ENCODE measurements around the gene MUC2. TPM values are rescaled to one million over a fixed set of nuclear protein-coding genes. Genes with fewer than 3 reads are reported as not detected.

MUC2 gene
- total RNA-seq, 1 experiment from 2014 or later = not detected

DNA sequence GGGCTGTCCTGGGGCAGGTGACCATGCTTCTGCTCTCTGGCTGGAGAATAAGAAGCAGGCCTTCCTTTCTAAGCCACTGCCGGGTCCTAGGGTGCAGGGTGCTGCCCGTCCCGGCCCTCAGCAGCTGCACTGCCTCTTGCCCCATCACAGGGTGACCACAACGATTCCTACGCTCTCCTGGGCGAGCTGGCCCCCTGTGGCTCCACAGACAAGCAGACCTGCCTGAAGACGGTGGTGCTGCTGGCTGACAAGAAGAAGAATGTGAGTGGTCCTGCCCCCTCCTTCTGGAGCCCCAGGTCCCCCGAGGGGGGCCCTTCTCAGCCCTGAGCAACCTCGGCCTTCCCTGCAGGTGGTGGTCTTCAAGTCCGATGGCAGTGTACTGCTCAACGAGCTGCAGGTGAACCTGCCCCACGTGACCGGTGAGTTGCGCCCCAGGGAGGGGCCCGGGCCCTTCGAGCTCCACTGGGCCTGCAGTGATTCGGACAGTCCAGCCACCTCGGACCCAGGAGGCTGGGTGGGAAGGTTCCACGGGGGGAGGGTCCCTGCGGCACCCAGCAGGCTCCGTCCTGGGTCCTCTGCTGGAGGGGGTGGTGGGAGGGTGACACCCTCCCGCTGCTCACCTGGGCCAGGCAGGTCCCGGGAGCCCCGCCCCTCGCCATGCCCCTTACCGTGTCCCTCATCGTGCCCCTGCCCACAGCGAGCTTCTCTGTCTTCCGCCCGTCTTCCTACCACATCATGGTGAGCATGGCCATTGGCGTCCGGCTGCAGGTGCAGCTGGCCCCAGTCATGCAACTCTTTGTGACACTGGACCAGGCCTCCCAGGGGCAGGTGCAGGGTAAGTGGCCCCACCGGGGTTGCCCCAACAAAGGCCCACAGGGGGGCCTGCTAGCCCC lies 8.3 kb downstream of the MUC2 start:
- Histone ChIP-seq H3K27me3 (replicated peaks; ENCODE audit: insufficient read depth, low read depth, low read length, poor library complexity) (no peaks in the 10 kb centered on the region), H3K36me3 (ENCODE audit: insufficient read depth, low read length, poor library complexity, severe bottlenecking) (no peaks in the 10 kb centered on the region), H3K27ac (ENCODE audit: low read depth, low read length, poor library complexity, severe bottlenecking) (no peak overlapping the region), H3K4me1 (ENCODE audit: insufficient read depth, low read length, poor library complexity, severe bottlenecking) (no peaks in the 10 kb centered on the region), H3K4me3 (ENCODE audit: low read depth, low read length, poor library complexity, severe bottlenecking) (no peak overlapping the region), H3K9me3 (ENCODE audit: low read depth, low read length, poor library complexity, severe bottlenecking) (no peaks in the 10 kb centered on the region)
- TF ChIP-seq, protein P1, sequence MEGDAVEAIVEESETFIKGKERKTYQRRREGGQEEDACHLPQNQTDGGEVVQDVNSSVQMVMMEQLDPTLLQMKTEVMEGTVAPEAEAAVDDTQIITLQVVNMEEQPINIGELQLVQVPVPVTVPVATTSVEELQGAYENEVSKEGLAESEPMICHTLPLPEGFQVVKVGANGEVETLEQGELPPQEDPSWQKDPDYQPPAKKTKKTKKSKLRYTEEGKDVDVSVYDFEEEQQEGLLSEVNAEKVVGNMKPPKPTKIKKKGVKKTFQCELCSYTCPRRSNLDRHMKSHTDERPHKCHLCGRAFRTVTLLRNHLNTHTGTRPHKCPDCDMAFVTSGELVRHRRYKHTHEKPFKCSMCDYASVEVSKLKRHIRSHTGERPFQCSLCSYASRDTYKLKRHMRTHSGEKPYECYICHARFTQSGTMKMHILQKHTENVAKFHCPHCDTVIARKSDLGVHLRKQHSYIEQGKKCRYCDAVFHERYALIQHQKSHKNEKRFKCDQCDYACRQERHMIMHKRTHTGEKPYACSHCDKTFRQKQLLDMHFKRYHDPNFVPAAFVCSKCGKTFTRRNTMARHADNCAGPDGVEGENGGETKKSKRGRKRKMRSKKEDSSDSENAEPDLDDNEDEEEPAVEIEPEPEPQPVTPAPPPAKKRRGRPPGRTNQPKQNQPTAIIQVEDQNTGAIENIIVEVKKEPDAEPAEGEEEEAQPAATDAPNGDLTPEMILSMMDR (conservative IDR thresholded peaks at IDR 0.05; ENCODE audit: low read depth, low read length) = no peak
- no peak for TF ChIP-seq EZH2 (IDR thresholded peaks at IDR 0.05; ENCODE audit: borderline replicate concordance, low read depth, low read length, poor library complexity, severe bottlenecking)
- intact Hi-C loops (cut with micrococcal nuclease; ENCODE audit: unreplicated experiment) = no loop called here
- CTCF ChIA-PET = no interaction called here
- POLR2A ChIA-PET (ENCODE audit: low non-redundant PET) = no interaction called here
- BruUV-seq (replicated peaks) = no TSS peak
- DNase-seq (ENCODE audit: low spot score) = no peak

DNA sequence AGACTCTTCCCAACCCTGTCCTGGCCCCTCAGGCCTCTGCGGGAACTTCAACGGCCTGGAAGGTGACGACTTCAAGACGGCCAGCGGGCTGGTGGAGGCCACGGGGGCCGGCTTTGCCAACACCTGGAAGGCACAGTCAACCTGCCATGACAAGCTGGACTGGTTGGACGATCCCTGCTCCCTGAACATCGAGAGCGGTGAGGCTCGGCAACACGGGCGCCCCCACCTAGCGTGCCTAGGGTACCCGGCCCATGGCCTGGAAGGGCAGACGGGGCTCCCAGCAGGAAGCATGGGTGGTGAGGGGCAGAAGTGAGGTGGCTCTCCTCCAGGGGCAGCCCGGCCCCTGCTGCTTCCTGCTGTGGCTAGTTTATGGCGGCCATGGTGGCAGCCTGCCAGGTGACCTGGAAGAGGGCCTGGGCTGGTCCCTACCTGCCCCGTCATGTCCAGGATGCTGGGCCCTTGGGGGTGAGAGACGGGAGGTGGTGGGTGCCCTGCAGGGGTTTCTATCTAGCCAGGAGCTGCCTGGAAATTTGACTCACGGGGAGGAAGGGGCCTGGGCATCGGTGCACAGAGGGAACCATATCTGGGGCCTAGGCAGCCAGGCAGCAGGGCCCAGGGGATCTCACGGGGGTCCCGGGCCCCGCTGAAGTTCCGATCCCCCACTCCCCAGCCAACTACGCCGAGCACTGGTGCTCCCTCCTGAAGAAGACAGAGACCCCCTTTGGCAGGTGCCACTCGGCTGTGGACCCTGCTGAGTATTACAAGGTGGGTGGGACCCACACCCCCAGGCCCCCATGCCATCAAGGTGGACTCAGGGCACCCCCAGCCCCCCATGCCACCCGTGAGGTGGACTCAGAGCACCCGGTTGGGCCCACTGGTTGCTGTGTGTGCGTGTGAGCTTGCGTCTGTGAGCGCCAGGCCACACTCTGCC lies 9.2 kb downstream of the MUC2 start:
- Histone ChIP-seq H3K9me3 (ENCODE audit: low read depth, low read length, poor library complexity, severe bottlenecking) (no peaks in the 10 kb centered on the region), H3K4me3 (ENCODE audit: low read depth, low read length, poor library complexity, severe bottlenecking) (no peak overlapping the region), H3K27me3 (replicated peaks; ENCODE audit: insufficient read depth, low read depth, low read length, poor library complexity) (no peaks in the 10 kb centered on the region), H3K4me1 (ENCODE audit: insufficient read depth, low read length, poor library complexity, severe bottlenecking) (no peaks in the 10 kb centered on the region), H3K27ac (ENCODE audit: low read depth, low read length, poor library complexity, severe bottlenecking) (no peak overlapping the region), H3K36me3 (ENCODE audit: insufficient read depth, low read length, poor library complexity, severe bottlenecking) (no peaks in the 10 kb centered on the region)
- intact Hi-C loops (cut with micrococcal nuclease; ENCODE audit: unreplicated experiment) = no loop called here
- ChIA-PET POLR2A (ENCODE audit: low non-redundant PET) (no interaction called here), CTCF (no interaction called here)
- no TSS peak for BruUV-seq (replicated peaks)
- TF ChIP-seq EZH2 (IDR thresholded peaks at IDR 0.05; ENCODE audit: borderline replicate concordance, low read depth, low read length, poor library complexity, severe bottlenecking) = no peak
- TF ChIP-seq, protein P1 (conservative IDR thresholded peaks at IDR 0.05; ENCODE audit: low read depth, low read length) = no peak
- DNase-seq (ENCODE audit: low spot score) = no peak

DNA sequence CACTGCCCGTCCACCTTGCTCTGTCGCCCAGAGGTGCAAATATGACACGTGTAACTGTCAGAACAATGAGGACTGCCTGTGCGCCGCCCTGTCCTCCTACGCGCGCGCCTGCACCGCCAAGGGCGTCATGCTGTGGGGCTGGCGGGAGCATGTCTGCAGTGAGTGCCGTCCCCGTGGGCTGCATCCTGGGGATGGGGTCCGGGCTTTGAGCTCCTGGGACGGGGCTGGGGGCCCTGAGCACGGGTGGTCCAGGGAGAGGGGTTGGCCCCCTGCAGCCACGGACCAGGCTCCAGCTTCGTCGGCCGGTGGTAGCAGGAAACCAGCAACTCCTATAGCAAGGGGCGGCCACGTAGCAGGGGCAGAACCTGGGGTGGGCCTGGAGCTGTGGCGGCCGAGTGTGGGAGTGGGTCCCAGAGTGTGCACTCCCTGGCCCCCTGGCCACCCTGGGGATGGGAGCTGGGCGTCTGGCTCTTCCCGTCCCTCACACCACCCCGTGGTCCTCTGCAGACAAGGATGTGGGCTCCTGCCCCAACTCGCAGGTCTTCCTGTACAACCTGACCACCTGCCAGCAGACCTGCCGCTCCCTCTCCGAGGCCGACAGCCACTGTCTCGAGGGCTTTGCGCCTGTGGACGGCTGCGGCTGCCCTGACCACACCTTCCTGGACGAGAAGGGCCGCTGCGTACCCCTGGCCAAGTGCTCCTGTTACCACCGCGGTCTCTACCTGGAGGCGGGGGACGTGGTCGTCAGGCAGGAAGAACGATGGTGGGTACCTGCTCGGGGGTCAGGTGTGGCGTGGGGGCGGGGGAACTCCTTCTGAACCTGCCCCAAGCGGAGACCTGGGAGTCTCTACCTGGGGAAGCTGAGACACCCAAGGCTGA lies 10.1 kb downstream of the MUC2 start:
- no TSS peak for BruUV-seq (replicated peaks)
- intact Hi-C loops (cut with micrococcal nuclease; ENCODE audit: unreplicated experiment) = no loop called here

More for the DNA sequence above, 10.1 kb downstream of the MUC2 start:
- no peak for DNase-seq (ENCODE audit: low spot score)
- ChIA-PET POLR2A (ENCODE audit: low non-redundant PET) (no interaction called here), CTCF (no interaction called here)
- H3K9me3 ChIP-seq (ENCODE audit: low read depth, low read length, poor library complexity, severe bottlenecking) = no peaks in the 10 kb centered on the region
- H3K4me1 ChIP-seq (ENCODE audit: insufficient read depth, low read length, poor library complexity, severe bottlenecking) = no peaks in the 10 kb centered on the region
- H3K4me3 ChIP-seq (ENCODE audit: low read depth, low read length, poor library complexity, severe bottlenecking) = no peak overlapping the region
- H3K36me3 ChIP-seq (ENCODE audit: insufficient read depth, low read length, poor library complexity, severe bottlenecking) = no peaks in the 10 kb centered on the region
- TF ChIP-seq, protein P1 (conservative IDR thresholded peaks at IDR 0.05; ENCODE audit: low read depth, low read length) = no peak
- TF ChIP-seq EZH2 (IDR thresholded peaks at IDR 0.05; ENCODE audit: borderline replicate concordance, low read depth, low read length, poor library complexity, severe bottlenecking) = no peak
- H3K27me3 ChIP-seq (replicated peaks; ENCODE audit: insufficient read depth, low read depth, low read length, poor library complexity) = no peaks in the 10 kb centered on the region
- H3K27ac ChIP-seq (ENCODE audit: low read depth, low read length, poor library complexity, severe bottlenecking) = no peak overlapping the region
